ENCODE results near the gene ZER1.
"Not testable (repeated sequence)": the region's sequence is repeated elsewhere in the genome, so short reads cannot be mapped to it uniquely, and the experiment has no call there.

Gene ZER1

DNA sequence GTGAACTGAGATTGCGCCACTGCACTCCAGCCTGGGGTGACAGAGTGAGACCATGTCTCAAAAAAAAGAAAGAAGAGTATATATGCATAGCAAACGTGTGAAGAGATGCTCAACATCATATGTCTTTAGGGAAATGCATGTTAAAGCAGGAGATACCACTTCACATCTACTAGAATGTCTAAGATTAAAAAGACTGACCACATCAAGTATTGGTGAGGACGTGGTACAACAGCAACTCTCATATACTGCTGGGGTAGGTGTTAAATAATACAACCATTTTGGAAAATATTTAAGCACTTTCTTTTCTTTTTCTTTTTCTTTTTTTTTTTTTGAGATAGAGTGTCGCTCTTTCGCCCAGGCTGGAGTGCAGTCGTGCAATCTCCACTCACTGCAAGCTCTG, 13.7 kb upstream of the ZER1 start (continued):
- TF ChIP-seq, protein P1, sequence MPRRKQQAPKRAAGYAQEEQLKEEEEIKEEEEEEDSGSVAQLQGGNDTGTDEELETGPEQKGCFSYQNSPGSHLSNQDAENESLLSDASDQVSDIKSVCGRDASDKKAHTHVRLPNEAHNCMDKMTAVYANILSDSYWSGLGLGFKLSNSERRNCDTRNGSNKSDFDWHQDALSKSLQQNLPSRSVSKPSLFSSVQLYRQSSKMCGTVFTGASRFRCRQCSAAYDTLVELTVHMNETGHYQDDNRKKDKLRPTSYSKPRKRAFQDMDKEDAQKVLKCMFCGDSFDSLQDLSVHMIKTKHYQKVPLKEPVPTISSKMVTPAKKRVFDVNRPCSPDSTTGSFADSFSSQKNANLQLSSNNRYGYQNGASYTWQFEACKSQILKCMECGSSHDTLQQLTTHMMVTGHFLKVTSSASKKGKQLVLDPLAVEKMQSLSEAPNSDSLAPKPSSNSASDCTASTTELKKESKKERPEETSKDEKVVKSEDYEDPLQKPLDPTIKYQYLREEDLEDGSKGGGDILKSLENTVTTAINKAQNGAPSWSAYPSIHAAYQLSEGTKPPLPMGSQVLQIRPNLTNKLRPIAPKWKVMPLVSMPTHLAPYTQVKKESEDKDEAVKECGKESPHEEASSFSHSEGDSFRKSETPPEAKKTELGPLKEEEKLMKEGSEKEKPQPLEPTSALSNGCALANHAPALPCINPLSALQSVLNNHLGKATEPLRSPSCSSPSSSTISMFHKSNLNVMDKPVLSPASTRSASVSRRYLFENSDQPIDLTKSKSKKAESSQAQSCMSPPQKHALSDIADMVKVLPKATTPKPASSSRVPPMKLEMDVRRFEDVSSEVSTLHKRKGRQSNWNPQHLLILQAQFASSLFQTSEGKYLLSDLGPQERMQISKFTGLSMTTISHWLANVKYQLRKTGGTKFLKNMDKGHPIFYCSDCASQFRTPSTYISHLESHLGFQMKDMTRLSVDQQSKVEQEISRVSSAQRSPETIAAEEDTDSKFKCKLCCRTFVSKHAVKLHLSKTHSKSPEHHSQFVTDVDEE (CRISPR knock-in tag; IDR thresholded peaks at IDR 0.05): no peak
- TF ChIP-seq, protein P2, sequence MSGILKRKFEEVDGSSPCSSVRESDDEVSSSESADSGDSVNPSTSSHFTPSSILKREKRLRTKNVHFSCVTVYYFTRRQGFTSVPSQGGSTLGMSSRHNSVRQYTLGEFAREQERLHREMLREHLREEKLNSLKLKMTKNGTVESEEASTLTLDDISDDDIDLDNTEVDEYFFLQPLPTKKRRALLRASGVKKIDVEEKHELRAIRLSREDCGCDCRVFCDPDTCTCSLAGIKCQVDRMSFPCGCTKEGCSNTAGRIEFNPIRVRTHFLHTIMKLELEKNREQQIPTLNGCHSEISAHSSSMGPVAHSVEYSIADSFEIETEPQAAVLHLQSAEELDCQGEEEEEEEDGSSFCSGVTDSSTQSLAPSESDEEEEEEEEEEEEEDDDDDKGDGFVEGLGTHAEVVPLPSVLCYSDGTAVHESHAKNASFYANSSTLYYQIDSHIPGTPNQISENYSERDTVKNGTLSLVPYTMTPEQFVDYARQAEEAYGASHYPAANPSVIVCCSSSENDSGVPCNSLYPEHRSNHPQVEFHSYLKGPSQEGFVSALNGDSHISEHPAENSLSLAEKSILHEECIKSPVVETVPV (CRISPR knock-in tag; IDR thresholded peaks at IDR 0.05): no peak
- TF ChIP-seq ESRRG (CRISPR knock-in tag; IDR thresholded peaks at IDR 0.05): no peak
- no peak for TF ChIP-seq BACH2 (CRISPR knock-in tag; IDR thresholded peaks at IDR 0.05; ENCODE audit: borderline replicate concordance)
- TF ChIP-seq, protein P3, sequence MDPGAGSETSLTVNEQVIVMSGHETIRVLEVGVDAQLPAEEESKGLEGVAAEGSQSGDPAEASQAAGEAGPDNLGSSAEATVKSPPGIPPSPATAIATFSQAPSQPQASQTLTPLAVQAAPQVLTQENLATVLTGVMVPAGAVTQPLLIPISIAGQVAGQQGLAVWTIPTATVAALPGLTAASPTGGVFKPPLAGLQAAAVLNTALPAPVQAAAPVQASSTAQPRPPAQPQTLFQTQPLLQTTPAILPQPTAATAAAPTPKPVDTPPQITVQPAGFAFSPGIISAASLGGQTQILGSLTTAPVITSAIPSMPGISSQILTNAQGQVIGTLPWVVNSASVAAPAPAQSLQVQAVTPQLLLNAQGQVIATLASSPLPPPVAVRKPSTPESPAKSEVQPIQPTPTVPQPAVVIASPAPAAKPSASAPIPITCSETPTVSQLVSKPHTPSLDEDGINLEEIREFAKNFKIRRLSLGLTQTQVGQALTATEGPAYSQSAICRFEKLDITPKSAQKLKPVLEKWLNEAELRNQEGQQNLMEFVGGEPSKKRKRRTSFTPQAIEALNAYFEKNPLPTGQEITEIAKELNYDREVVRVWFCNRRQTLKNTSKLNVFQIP (CRISPR knock-in tag; IDR thresholded peaks at IDR 0.05; ENCODE audit: borderline replicate concordance, low read depth): no peak
- TF ChIP-seq ZC3H10 (CRISPR knock-in tag; IDR thresholded peaks at IDR 0.05): no peak
- TF ChIP-seq ZFP3 (CRISPR knock-in tag; IDR thresholded peaks at IDR 0.05): no peak

DNA sequence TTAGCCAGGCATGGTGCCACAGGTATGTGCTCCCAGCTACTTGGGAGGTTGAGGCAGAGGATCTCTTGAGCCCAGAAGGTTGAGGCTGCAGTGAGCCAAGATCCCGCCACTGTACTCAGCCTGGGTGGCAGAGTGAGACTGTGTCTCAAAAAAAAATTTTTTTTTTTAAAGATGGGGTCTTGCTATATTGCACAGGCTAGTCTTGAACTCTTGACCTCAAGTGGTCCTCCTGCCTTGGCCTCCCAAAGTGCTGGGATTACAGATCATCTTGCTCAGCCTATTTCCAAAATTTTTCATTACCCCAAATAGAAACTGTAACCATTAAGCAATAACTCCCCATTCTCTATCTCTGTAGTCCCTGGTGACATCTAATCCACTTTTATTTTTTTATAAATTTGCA, 10.9 kb upstream of the ZER1 start:
- TF ChIP-seq ZNF70 (CRISPR knock-in tag; IDR thresholded peaks at IDR 0.05): no peak
- no peak for ATAC-seq

DNA sequence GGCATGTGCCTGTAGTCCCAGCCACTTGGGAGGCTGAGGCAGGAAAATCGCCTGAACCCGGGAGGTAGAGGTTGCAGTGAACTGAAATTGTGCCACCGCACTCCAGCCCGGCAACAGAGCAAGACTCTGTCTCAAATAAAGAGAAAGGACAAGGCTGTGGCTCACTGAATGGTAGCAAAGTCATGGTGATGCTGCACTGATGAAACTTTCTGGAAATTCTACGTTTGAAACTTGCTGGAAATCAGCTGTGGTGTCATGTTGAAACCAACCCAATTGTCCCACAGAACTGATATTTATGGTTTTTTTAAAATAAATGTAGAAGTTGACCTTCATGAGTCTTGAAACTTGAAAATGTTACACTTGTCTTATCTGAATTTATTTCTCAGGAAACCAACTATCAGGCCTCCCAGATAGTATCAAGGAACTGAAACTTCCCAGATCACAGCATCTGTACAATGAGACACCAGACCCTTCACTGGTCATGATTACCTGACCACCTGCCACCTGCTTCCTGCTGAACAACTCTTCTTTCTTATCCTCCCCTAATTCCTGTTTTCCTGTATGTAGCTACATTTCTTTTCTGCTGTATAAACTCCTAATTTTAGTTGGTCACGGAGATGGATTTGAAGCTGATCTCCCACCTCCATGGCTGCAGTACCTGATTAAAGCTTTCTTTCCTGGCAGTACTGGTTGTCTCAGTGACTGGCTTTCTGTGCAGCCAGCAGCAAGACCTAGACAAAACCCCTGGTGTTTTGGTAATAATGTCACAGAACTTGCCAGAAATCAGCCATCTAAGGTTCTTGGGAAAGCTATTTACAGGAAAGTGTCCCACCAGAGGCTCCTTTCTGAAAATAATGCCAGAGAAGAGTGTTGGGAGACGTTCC, 9.7 kb upstream of the ZER1 start:
- ATAC-seq: no peak
- TF ChIP-seq, protein P1 (CRISPR knock-in tag; IDR thresholded peaks at IDR 0.05): no peak
- no peak for TF ChIP-seq CSDC2 (CRISPR knock-in tag; IDR thresholded peaks at IDR 0.05)
- TF ChIP-seq ESRRG (CRISPR knock-in tag; IDR thresholded peaks at IDR 0.05): no peak

DNA sequence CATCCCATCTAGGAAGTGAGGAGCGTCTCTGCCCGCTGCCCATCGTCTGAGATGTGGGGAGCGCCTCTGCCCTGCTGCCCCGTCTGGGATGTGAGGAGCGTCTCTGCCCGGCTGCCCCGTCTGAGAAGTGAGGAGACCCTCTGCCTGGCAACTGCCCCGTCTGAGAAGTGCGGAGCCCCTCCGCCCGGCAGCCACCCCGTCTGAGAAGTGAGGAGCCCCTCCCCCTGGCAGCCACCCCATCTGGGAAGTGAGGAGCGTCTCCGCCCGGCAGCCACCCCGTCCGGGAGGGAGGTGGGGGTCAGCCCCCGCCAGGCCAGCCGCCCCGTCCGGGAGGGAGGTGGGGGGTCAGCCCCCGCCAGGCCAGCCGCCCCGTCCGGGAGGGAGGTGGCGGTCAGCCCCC, 8.4 kb upstream of the ZER1 start:
- ATAC-seq: not testable (repeated sequence)

DNA sequence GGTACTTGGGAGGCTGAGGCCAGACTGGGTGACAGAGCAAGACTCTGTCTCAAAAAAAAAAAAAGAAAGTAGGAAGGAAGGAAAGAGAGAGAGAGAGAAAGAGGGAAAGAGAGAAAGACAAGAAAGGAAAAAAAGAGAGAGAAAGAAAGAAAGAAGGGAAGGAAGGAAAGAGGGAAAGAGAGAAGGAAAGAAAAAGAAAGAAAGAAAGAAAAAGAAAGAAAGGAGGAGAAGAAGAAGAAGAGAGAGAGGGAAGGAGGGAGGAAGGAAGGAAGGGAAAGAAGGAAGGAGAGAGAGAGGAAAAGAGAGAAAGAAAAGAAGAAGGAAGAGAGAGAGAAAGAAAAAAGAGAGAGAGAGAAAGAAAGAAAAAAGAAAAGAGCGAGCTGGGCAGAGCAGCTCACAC, 3.1 kb upstream of the ZER1 start:
- ATAC-seq: no peak
- TF ChIP-seq ARNTL (CRISPR knock-in tag; IDR thresholded peaks at IDR 0.05; ENCODE audit: borderline replicate concordance, low read depth): no peak
- TF ChIP-seq, protein P2 (CRISPR knock-in tag; IDR thresholded peaks at IDR 0.05): no peak
- no peak for TF ChIP-seq BACH2 (CRISPR knock-in tag; IDR thresholded peaks at IDR 0.05; ENCODE audit: borderline replicate concordance)
- TF ChIP-seq ZNF8 (CRISPR knock-in tag; IDR thresholded peaks at IDR 0.05): no peak
- no peak for TF ChIP-seq ZNF70 (CRISPR knock-in tag; IDR thresholded peaks at IDR 0.05)
- no peak for TF ChIP-seq OSR1 (CRISPR knock-in tag; IDR thresholded peaks at IDR 0.05)
- TF ChIP-seq, protein P4, sequence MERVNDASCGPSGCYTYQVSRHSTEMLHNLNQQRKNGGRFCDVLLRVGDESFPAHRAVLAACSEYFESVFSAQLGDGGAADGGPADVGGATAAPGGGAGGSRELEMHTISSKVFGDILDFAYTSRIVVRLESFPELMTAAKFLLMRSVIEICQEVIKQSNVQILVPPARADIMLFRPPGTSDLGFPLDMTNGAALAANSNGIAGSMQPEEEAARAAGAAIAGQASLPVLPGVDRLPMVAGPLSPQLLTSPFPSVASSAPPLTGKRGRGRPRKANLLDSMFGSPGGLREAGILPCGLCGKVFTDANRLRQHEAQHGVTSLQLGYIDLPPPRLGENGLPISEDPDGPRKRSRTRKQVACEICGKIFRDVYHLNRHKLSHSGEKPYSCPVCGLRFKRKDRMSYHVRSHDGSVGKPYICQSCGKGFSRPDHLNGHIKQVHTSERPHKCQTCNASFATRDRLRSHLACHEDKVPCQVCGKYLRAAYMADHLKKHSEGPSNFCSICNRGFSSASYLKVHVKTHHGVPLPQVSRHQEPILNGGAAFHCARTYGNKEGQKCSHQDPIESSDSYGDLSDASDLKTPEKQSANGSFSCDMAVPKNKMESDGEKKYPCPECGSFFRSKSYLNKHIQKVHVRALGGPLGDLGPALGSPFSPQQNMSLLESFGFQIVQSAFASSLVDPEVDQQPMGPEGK (CRISPR knock-in tag; IDR thresholded peaks at IDR 0.05; ENCODE audit: borderline replicate concordance): no peak
- TF ChIP-seq GLIS3 (CRISPR knock-in tag; IDR thresholded peaks at IDR 0.05): no peak
- TF ChIP-seq, protein P5, sequence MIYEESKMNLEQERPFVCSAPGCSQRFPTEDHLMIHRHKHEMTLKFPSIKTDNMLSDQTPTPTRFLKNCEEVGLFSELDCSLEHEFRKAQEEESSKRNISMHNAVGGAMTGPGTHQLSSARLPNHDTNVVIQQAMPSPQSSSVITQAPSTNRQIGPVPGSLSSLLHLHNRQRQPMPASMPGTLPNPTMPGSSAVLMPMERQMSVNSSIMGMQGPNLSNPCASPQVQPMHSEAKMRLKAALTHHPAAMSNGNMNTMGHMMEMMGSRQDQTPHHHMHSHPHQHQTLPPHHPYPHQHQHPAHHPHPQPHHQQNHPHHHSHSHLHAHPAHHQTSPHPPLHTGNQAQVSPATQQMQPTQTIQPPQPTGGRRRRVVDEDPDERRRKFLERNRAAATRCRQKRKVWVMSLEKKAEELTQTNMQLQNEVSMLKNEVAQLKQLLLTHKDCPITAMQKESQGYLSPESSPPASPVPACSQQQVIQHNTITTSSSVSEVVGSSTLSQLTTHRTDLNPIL (CRISPR knock-in tag; IDR thresholded peaks at IDR 0.05; ENCODE audit: low read depth): no peak
- TF ChIP-seq ZC3H10 (CRISPR knock-in tag; IDR thresholded peaks at IDR 0.05): no peak
- TF ChIP-seq RARB (CRISPR knock-in tag; IDR thresholded peaks at IDR 0.05): no peak
- no peak for TF ChIP-seq ESRRG (CRISPR knock-in tag; IDR thresholded peaks at IDR 0.05)
- no peak for TF ChIP-seq TOX (CRISPR knock-in tag; IDR thresholded peaks at IDR 0.05; ENCODE audit: borderline replicate concordance)
- no peak for TF ChIP-seq PPARA (CRISPR knock-in tag; IDR thresholded peaks at IDR 0.05; ENCODE audit: borderline replicate concordance)
- no peak for TF ChIP-seq SNAI2 (CRISPR knock-in tag; IDR thresholded peaks at IDR 0.05)
- no peak for TF ChIP-seq ZFP30 (CRISPR knock-in tag; IDR thresholded peaks at IDR 0.05)
